Dedifferentiated amniotic fluid mesenchymal stem cell (primary cell): ENCODE results near the gene PDPK1.
"Not testable (repeated sequence)": the region's sequence is repeated elsewhere in the genome, so short reads cannot be mapped to it uniquely, and the experiment has no call there.

Experiments
- DNase-seq: peaks from one replicate; pipeline ENCODE4 v3.0.0-alpha.2; 2016; ENCODE audit errors: extremely low spot score

PDPK1 gene

DNA sequence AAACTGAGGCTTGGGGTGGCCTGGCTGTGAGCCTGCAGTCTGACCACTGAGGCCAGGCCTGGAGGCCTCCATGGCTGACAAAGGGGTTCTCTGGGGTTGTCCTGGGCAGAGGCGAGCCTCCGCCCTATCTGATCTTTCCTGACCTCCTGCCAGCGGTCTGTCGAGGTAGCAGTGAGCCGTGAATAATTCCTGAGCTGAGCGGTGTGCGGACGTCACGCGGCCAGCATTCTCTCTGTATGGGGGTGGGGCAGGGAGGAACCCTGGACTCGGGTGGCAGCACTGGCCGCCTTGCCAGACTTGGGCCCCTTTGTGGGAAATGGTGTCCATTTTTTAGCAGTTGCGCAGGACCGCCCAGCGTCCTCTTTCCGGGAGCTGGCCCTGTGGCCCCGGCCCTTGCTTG is 74.1 kb downstream of the PDPK1 start:
- not testable (repeated sequence) for DNase-seq

DNA sequence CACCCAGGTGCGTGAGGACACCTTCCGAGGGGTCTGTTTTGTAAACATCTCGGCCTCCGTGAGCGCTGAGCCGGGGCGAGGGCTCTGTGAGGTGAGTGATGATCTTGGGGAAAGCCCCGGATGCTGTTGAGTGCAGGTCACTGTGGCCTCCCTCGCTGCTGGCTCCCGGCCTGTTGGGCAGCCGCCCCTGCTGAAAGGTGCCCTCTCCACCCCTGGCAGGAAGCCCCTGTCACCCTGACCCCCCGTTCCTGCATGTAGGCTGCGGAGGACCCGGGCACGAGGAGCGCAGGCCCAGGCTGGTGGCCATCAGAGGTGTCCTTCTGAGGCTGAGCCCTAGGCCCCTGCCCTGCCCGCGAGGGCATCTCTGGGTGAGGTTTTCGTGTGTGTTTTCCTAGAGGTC is 75.4 kb downstream of the PDPK1 start:
- not testable (repeated sequence) for DNase-seq

DNA sequence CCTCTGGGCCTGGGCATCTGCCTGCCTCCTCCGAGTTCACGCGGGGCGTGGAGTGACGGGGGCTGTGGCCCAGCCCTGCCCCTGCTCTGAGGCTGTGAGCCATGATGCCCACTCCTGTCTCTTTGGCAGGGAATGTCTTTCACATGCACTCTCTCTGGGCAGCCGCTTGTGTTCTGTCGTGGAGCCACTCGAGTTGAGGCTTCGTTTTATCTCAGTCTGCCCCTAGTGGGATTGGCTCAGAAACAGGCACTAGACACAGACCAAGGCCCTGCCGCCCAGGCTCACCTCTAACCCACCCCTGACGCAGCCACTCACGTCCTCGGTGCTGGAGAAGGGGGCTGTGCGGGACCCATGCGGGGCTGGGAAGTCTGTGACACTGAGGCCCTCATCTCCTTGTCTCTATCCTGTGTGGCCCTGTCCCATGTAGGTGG is 77.0 kb downstream of the PDPK1 start:
- no peak for DNase-seq

DNA sequence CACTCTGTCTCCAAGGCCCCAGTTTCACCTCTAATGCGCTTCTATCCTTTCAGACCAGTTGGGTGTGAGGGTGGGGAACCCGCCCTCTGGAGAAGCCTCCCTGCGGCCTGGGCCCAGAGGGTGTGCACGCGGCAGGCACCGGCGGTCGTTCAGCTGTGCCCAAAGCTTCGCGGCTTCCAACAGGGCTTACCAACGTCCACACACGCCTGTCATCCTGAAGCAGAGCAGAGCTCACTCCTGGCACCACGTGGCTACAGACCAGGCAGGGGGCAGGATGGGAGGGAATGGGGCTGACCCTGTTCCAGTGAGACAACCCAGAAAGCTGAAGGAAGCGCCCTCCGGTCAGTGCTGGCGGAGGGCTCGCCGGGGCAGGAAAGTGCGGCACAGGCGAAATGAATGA is 81.1 kb downstream of the PDPK1 start:
- not testable (repeated sequence) for DNase-seq

DNA sequence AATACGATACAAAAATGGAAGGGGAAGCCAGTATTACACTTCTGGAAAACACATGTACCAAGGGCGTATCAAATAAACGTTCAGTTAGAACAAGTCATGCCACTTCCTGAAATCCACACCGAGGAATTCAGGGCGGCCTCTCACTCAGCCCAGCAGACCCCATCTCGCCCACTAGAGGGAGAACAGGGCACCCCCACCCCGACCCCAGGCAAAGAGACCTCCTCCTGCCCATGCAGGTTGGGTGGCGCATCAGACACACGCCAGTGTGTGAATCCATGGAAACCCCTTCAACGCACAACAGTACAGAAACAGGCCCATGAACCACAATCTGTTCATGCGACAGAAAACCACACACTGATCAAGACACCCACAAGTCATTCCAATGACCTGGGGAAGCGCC is 81.8 kb downstream of the PDPK1 start:
- DNase-seq = not testable (repeated sequence)

DNA sequence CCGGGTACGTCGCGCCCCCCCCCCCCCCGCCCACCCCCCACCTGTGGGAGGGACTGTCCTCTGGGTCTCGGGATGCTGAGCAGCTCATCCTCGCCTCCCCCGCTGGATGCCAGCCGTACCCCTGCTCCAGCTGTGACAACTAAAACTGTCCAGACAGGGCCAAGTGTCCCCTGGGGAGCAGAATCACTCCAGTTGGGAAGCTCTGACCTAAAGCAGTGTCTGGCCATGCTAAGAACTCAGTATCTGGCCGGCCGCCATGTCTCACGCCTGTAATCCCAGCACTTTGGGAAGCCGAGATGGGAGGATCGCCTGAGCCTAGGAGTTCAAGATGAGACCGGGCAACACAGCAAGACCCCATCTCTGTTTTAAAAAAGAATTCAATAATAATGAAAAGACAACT is 83.0 kb downstream of the PDPK1 start:
- not testable (repeated sequence) for DNase-seq

DNA sequence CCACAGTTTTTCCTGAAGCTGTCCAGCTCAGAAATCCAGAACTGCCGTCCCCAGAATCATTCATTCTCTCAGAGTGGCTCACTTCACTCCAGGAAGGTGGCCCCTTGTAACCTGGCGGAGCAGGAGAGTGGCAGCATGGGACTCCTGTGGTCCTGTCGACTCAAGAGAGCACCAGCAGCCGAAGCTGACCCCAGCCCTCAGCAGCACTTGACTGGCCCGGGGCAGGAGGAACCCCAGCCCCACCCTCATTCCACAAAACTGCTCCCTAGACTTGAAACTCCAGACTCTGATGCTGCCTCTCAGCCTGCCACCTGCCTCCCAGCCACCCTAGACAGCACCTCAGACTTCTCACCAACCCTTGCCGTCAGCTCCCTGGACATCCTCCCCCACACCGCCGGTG is 83.6 kb downstream of the PDPK1 start:
- DNase-seq = not testable (repeated sequence)

DNA sequence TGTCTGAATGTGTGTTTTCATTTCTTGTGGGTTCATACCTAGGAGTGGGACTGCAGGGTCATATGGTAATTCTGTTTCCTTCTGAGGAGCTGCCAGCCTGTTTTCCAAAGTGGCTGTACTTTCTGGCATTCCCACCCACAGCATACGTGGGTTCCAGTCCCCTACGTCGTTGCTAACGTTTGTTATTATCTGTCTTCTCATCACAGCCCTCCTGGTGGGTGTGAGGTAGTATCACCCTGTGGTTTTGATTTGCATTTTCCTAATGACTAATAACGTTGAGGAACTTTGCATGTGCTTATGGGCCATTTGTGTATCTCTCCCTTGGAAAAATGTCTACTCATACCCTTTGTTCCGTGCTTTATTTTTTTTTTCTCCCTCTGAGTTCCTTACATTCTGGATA is 89.3 kb downstream of the PDPK1 start:
- DNase-seq = not testable (repeated sequence)

DNA sequence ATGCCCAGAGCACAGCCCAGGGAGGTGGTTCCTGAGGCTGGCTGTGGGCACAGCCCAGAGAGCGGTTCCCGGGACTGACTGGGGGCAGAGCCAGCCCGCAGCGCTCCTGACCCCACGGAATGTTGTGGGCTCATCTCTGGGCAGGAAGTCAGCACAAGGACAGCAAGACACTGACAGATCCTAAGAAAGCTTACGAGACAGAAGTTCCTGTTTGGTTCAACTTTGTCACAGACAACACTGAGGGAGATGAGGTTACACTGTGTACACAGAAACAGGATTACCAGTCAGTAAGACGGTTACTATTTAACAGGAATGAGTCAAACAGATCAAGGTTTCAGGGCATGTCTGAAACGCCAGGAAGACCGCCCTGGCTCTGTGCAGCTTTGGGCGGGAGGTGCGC is 93.4 kb downstream of the PDPK1 start:
- DNase-seq = not testable (repeated sequence)

DNA sequence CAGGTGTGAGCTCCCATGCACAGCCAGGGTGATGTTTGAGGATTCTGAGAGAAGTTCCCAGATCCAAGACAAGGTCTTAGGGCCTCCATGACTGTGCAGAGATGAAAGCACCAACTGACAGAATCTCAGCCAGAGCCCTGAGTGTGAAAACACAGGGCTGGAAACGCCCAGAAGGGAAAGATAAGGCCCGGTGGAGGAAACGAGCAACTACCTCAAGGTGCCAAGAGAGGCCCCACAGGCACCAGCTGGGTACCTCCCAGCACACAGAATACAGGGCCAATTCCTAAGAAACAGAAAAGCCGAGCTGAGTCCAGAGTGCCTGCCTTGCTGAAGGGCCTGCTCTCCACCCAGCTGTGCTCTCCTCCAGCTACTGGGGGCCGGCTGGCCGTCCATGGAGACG is 94.5 kb downstream of the PDPK1 start:
- not testable (repeated sequence) for DNase-seq

DNA sequence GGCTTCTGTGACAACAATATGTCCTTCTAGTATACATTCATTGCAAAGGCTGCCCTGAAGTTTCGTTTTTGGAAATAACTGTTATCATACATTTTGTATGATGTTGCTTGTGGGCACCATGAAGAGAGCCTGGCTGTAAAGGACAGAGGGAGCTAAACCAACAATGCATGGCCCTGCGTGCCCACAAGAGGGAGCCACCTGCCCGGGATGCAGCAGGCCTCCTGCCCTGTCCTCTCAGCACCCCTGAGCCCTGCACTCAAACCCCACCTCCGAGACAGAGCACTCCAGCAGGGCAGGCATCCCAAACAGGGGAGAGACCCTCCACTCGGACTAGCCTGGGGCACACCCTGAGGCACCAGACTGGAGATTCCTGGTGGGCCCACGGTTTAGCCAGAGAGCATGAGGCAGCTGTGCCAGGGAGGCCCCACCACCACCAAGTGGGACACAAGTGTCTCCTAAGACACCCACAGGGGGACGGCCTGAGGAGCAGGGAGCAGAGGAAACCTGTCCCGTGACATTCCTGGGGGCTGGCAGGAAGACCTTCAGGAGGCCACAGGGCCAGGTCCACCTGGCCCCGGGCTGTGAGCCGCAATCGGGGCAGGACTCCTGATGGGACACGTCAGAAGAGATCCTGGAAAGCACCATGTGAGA is 101.4 kb downstream of the PDPK1 start:
- not testable (repeated sequence) for DNase-seq

DNA sequence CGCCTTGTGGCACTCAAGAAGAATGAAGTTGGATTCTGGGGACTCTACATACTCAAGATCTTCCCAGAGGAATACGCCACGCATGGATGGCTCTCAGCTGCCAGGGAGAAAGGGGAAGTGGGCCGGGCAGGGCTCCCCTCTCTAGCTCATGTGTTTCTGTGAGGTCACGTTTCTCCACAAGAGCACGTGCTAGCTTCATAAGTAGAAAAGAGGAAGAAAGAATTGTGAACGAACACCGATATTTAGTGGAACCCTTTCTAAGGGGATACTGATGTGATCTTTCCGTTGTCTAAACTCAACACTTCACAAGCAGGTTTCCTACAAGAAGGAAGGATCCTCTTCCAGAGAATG is 101.9 kb downstream of the PDPK1 start:
- not testable (repeated sequence) for DNase-seq

DNA sequence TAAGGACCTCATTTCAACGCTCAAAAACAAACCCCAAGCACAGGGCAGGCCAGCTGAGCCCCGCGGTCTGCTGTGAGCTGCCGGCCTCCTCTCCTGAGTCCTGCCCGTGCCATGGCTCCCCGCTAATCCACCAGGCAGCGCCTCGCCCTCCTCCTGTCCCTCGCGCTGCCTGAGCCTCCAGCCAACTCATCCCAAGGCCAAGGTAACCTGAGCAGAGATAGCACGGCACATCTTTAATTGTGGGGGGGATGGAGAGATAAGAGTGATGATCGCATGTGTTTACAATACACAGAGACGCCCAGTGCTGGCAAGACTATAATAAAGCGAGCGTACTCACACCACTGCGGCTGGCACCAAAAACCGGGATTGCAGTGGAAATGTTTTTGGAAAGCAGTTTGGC is 104.7 kb downstream of the PDPK1 start:
- not testable (repeated sequence) for DNase-seq

DNA sequence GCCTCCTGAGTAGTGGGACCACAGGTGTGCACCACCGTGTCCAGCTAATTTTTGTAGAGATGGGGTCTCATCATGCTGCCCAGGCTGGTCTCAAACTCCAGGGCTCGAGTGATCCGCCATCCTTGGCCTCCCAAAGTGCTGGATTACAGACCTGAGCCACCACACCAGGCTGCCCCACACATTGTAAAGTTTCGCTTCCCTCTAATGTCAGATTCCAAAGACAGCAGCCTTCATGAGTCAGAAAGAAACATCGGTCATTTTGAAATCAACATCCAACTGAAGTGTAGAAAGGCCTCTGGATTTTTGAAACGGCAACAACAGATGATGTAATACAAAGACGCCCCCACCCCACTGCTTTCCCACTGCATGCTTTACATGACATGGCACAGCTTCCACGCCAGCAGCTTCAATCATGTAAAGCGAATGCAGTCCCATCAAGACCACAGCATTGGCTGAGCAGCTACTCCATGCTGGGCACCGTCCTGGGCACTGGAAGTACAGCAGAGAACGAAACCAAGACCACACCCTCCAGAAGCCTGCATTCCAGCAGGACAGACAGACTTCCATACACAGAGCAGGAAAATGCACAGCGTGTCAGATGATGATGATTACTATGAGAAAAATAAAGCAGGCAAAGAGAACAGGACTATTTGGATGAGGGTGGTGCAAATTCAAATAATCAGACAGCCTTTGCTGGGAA is 107.1 kb downstream of the PDPK1 start:
- DNase-seq = not testable (repeated sequence)

DNA sequence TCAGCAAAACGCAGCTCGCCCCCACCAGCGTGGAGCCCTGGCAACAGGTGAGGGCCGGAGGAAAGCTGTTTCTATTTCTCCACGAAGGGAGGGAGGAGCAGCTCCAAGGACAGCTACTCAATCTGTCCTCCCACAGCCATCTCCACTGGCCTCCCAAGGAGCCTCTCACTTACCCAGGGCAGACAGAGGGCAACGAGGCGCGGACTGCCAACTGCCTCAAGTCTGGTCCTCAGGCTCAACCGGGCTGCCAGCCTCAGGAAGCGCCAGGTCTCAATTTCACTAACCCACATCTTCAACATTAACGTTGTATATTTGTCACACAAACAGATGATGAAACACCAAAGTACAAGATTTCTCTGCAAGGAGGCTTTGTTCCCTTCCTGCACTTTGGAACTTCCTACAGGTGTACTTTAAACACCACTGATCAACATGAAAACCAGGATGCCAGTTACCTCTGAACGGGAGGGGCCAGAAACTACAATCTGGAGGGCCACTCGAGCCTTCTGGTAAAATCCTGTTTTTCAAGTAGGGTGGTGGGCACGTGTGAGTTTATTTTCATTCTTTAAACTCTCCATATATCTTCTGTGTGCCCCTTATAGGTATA is 113.5 kb downstream of the PDPK1 start:
- DNase-seq = not testable (repeated sequence)
